MM.1S (cell line): Measurements from ENCODE around the gene SLC24A4.

Experiments
- DNase-seq: peaks from one replicate; pipeline ENCODE4 v3.0.0-alpha.2; 2015
- H2AFZ ChIP-seq: fragments of 300-600 bp; sonication (generic); 2 replicates; pipeline ENCODE4 v1.6.0; 2016; ENCODE audit warnings: antibody characterized with exemption, low read length
- H3F3A ChIP-seq: fragments of 300-600 bp; sonication (generic); 2 replicates; pipeline ENCODE4 v1.6.1; 2016; ENCODE audit warnings: mild to moderate bottlenecking, antibody characterized with exemption, low read length, moderate library complexity, mixed read lengths; ENCODE audit not compliant: insufficient read depth
- H3K27ac ChIP-seq: fragments of 300-600 bp; sonication (generic); 2 replicates; pipeline ENCODE4 v1.5.1; 2016; ENCODE audit warnings: mild to moderate bottlenecking, low read length
- H3K27me3 ChIP-seq: fragments of 300-600 bp; sonication (generic); replicated peaks from 2 replicates; pipeline ENCODE4 v1.6.0; 2016; ENCODE audit warnings: low read length; ENCODE audit not compliant: insufficient read depth
- H3K36me3 ChIP-seq: fragments of 300-600 bp; sonication (generic); replicated peaks from 2 replicates; pipeline ENCODE4 v1.6.1; 2016; ENCODE audit warnings: mild to moderate bottlenecking, low read length, mixed read lengths; ENCODE audit not compliant: insufficient read depth
- H3K4me1 ChIP-seq: fragments of 300-600 bp; sonication (generic); 2 replicates; pipeline ENCODE4 v1.6.1; 2016; ENCODE audit warnings: low read length, mixed read lengths
- H3K4me2 ChIP-seq: fragments of 300-600 bp; sonication (generic); 2 replicates; pipeline ENCODE4 v1.6.0; 2016; ENCODE audit warnings: low read depth, low read length
- H3K4me3 ChIP-seq: fragments of 300-600 bp; sonication (generic); 2 replicates; pipeline ENCODE4 v1.5.1; 2016; ENCODE audit warnings: low read length, mixed read lengths
- H3K79me2 ChIP-seq: fragments of 300-600 bp; sonication (generic); 2 replicates; pipeline ENCODE4 v1.6.1; 2016; ENCODE audit warnings: mixed run types, low read length, mixed read lengths
- H3K9ac ChIP-seq: fragments of 300-600 bp; sonication (generic); 2 replicates; pipeline ENCODE4 v1.6.1; 2016; ENCODE audit warnings: low read length, mixed read lengths
- H3K9me2 ChIP-seq: fragments of 300-600 bp; sonication (generic); replicated peaks from 2 replicates; pipeline ENCODE4 v1.6.1; 2016; ENCODE audit warnings: mild to moderate bottlenecking, low read length, mixed read lengths; ENCODE audit not compliant: insufficient read depth
- H3K9me3 ChIP-seq: fragments of 300-600 bp; sonication (generic); replicated peaks from 2 replicates; pipeline ENCODE4 v1.6.1; 2016; ENCODE audit warnings: mild to moderate bottlenecking, low read length, mixed read lengths; ENCODE audit not compliant: insufficient read depth
- H4K20me1 ChIP-seq: fragments of 300-600 bp; sonication (generic); 2 replicates; pipeline ENCODE4 v1.6.1; 2016; ENCODE audit warnings: mild to moderate bottlenecking, low read length, moderate library complexity, mixed read lengths; ENCODE audit not compliant: insufficient read depth
- EZH2 ChIP-seq: fragments of 300-600 bp; sonication (generic); optimal IDR thresholded peaks from 2 replicates; pipeline ENCODE3; 2017; ENCODE audit warnings: low read depth, mild to moderate bottlenecking, antibody characterized with exemption, low read length, mixed read lengths
- EZH2phosphoT487 ChIP-seq: fragments of 300-600 bp; sonication (generic); IDR thresholded peaks from 2 replicates; pipeline ENCODE4 v1.6.1; 2018; ENCODE audit warnings: antibody characterized with exemption, low read length
- TF ChIP-seq, protein P1 (sequence below): fragments of 300-600 bp; sonication (generic); IDR thresholded peaks from 2 replicates; pipeline ENCODE4 v1.5.1; 2016; ENCODE audit warnings: antibody characterized with exemption, low read length, mixed read lengths

SLC24A4 gene

DNA sequence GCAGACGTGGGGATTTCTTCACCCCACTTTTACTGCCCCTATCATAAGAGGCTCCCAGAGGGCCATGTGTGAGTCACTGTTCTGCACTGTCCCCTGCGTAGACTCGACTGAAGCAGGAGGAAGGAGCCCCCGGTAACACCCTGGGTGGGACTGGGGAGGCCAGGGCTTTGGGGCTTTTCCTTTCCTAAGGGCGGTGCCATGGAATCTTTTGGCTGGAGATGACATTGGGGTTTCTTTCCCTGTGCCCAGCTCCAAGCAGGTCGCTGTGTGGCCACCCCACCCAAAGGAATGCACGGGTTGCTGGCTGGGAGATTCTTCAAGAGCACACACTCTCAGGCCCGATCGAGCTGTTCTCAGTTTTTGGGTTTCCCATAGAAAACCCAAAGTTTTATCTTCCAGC lies 128.3 kb downstream of the SLC24A4 start:
- Histone ChIP-seq H3K4me2 (no peak overlapping the region), H3K9me3 (no peaks in the 10 kb centered on the region), H3K27ac (no peak overlapping the region), H3K36me3 (no peaks in the 10 kb centered on the region), H3K4me3 (no peak overlapping the region), H3K9ac (no peak overlapping the region), H3K4me1 (no peaks in the 10 kb centered on the region), H2AFZ (no peak overlapping the region), H3F3A (no peaks in the 10 kb centered on the region), H3K79me2 (no peaks in the 10 kb centered on the region), H3K9me2 (no peaks in the 10 kb centered on the region), H3K27me3 (no peaks in the 10 kb centered on the region), H4K20me1 (no peaks in the 10 kb centered on the region)
- DNase-seq: no peak
- TF ChIP-seq, protein P1, sequence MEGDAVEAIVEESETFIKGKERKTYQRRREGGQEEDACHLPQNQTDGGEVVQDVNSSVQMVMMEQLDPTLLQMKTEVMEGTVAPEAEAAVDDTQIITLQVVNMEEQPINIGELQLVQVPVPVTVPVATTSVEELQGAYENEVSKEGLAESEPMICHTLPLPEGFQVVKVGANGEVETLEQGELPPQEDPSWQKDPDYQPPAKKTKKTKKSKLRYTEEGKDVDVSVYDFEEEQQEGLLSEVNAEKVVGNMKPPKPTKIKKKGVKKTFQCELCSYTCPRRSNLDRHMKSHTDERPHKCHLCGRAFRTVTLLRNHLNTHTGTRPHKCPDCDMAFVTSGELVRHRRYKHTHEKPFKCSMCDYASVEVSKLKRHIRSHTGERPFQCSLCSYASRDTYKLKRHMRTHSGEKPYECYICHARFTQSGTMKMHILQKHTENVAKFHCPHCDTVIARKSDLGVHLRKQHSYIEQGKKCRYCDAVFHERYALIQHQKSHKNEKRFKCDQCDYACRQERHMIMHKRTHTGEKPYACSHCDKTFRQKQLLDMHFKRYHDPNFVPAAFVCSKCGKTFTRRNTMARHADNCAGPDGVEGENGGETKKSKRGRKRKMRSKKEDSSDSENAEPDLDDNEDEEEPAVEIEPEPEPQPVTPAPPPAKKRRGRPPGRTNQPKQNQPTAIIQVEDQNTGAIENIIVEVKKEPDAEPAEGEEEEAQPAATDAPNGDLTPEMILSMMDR: no peak
- TF ChIP-seq EZH2phosphoT487: no peak

DNA sequence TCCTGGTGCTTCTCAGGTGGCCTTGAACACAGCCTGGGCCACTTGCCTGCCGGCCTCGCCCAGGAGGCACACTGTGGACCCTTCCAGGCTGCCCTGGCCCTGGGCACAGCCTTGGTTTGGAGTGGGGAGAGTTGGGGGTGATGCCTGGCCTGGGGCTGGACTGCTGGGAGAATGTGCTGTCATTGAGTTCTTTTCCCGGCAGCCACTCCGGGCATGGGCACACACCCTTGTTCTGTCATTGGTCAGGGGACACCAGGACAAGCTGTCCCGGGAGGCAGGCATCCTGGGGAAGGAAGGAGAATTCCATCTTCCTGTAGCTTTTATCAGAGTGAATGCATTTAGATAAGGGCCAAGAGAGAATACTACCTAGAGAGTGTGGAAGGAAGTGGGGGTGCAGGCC lies 128.8 kb downstream of the SLC24A4 start:
- no peaks in the 10 kb centered on the region for H3K79me2 ChIP-seq
- H3K9ac ChIP-seq: no peak overlapping the region
- H3K4me1 ChIP-seq: no peaks in the 10 kb centered on the region
- no peaks in the 10 kb centered on the region for H3F3A ChIP-seq
- TF ChIP-seq EZH2 (no peak), EZH2phosphoT487 (no peak)
- TF ChIP-seq, protein P1: no peak
- no peak overlapping the region for H2AFZ ChIP-seq
- H3K36me3 ChIP-seq: no peaks in the 10 kb centered on the region
- no peak for DNase-seq
- no peak overlapping the region for H3K4me2 ChIP-seq
- no peak overlapping the region for H3K27ac ChIP-seq
- H3K9me3 ChIP-seq: no peaks in the 10 kb centered on the region
- H3K4me3 ChIP-seq: no peak overlapping the region
- no peaks in the 10 kb centered on the region for H4K20me1 ChIP-seq
- no peaks in the 10 kb centered on the region for H3K27me3 ChIP-seq
- H3K9me2 ChIP-seq: no peaks in the 10 kb centered on the region

DNA sequence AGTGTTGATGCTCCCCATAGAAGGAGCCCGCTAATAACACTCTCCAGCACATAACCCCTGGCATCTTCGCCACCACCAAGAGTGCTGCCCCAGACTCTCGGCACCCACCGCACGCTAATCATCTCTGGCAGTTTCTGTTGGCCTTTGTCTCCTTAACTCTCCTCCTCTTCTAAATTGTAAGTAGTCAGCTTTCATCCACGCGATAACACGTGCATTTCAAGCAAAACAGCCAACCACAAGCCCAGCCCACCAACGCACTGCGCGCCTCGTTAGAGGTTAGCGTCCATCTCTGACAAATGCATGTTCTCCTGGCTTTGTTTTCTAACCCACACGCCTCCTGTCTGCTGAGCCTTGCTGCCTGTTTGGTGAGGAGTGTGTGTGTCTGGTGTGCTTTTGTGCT lies 129.5 kb downstream of the SLC24A4 start:
- Histone ChIP-seq H3K9me3 (no peaks in the 10 kb centered on the region), H3K4me3 (no peak overlapping the region), H4K20me1 (no peaks in the 10 kb centered on the region), H3K4me1 (no peaks in the 10 kb centered on the region), H2AFZ (no peak overlapping the region), H3K27me3 (no peaks in the 10 kb centered on the region), H3K27ac (no peak overlapping the region), H3K9me2 (no peaks in the 10 kb centered on the region), H3K4me2 (no peak overlapping the region), H3F3A (no peaks in the 10 kb centered on the region), H3K36me3 (no peaks in the 10 kb centered on the region), H3K79me2 (no peaks in the 10 kb centered on the region), H3K9ac (no peak overlapping the region)
- no peak for DNase-seq
- TF ChIP-seq EZH2 (no peak), EZH2phosphoT487 (no peak)
- TF ChIP-seq, protein P1: no peak
